ENCODE measurements around the gene LPP. TPM values are rescaled to one million over a fixed set of nuclear protein-coding genes. Genes with fewer than 3 reads are reported as not detected.

The LPP gene
- total and polyA plus RNA-seq, 2 of the 4 experiments (the other 2 are of a cell fraction): 16.0 to 130 TPM

GRCh38 chr3:188488801-188489200 is 334.8 kb downstream of the LPP start:
- POLR2A ChIA-PET (ENCODE audit: unreplicated experiment): no interaction called here
- H2AFZ ChIP-seq (replicated peaks; ENCODE audit: low read length, poor library complexity): no peak overlapping the region
- no peak overlapping the region for H4K8ac ChIP-seq (ENCODE audit: low read depth in 2 of 2, low read length in 2 of 2)
- no peak overlapping the region for H3K27ac ChIP-seq (ENCODE audit: insufficient read depth, low read length)
- peaks cover 11% of the 10 kb centered on the region for H3K9me1 ChIP-seq (ENCODE audit: insufficient read depth, low read length)
- no peak overlapping the region for H2BK15ac ChIP-seq (ENCODE audit: low read depth, low read length)
- H4K91ac ChIP-seq (ENCODE audit: insufficient read depth, low read depth, low read length): no peak overlapping the region
- no peak overlapping the region for H3K4ac ChIP-seq (ENCODE audit: low read depth, low read length)
- CTCF ChIA-PET: no interaction called here
- intact Hi-C loops (cut with micrococcal nuclease): no loop called here
- H2BK5ac ChIP-seq (ENCODE audit: low read depth, low read length, poor library complexity, severe bottlenecking): no peak overlapping the region
- H4K20me1 ChIP-seq (ENCODE audit: insufficient read depth, low read length): peaks cover 23% of the 10 kb centered on the region; the same call in 1 of the 2 replicates
- H2AK9ac ChIP-seq (replicated peaks; ENCODE audit: low read depth, low read length, poor library complexity): no peak overlapping the region
- DNase-seq (no peak), ATAC-seq (ENCODE audit: low read depth) (no peak)
- no peaks in the 10 kb centered on the region for H3K9me3 ChIP-seq (ENCODE audit: control insufficient read depth, insufficient read depth, low read length)
- H3K14ac ChIP-seq (replicated peaks; ENCODE audit: low read depth, low read length): no peak overlapping the region
- TF ChIP-seq MAFK (IDR thresholded peaks at IDR 0.05; ENCODE audit: low read depth, low read length): no peak
- TF ChIP-seq RCOR1 (IDR thresholded peaks at IDR 0.05; ENCODE audit: insufficient replicate concordance, low read length): no peak
- no peak for TF ChIP-seq FOS (IDR thresholded peaks at IDR 0.05; ENCODE audit: low read depth, low read length)
- TF ChIP-seq RAD21 (IDR thresholded peaks at IDR 0.05; ENCODE audit: low read length): no peak
- WGBS, 2 experiments (ENCODE audit: extremely low coverage in 2 of 2, insufficient read length in 1 of 2): no CpG with 5 or more reads among the region's 6 CpGs
- peaks cover 18% of the 10 kb centered on the region for H3K4me1 ChIP-seq (ENCODE audit: control insufficient read depth, insufficient read depth, low read length)
- dilution Hi-C loops (cut with HindIII; ENCODE audit: low sequenced_read_pairs, unreplicated experiment): no loop called here
- H3K4me2 ChIP-seq (ENCODE audit: low read depth, low read length): no peak overlapping the region
- H3K18ac ChIP-seq (ENCODE audit: low read depth, low read length): no peak overlapping the region
- H3K79me1 ChIP-seq (ENCODE audit: low read depth in 1 of 2, low read length in 2 of 2): peaks cover 13 to 62% of the 10 kb centered on the region in 2 experiments
- H3K9ac ChIP-seq (ENCODE audit: low read depth, low read length): no peak overlapping the region
- no peak overlapping the region for H2AK5ac ChIP-seq (ENCODE audit: low read depth, low read length)
- no peak overlapping the region for H4K5ac ChIP-seq (ENCODE audit: low read depth, low read length)
- in situ Hi-C loops (cut with MboI; ENCODE audit: low sequenced_read_pairs): no loop called here
- H3K56ac ChIP-seq (ENCODE audit: extremely low read depth, insufficient read depth, low read length): no peak overlapping the region
- BruUV-seq (replicated peaks): no TSS peak
- no peak overlapping the region for H3K23ac ChIP-seq (ENCODE audit: low read depth, low read length)
- H3K4me3 ChIP-seq (ENCODE audit: insufficient read depth, low read depth, low read length): no peak overlapping the region
- H3K27me3 ChIP-seq (ENCODE audit: control insufficient read depth, insufficient read depth, low read length): no peaks in the 10 kb centered on the region
- H2BK120ac ChIP-seq (ENCODE audit: low read depth, low read length): no peak overlapping the region
- H3K36me3 ChIP-seq (ENCODE audit: control insufficient read depth, insufficient read depth, low read length): peaks cover 10% of the 10 kb centered on the region
- no peak overlapping the region for H2BK20ac ChIP-seq (ENCODE audit: low read depth, low read length)
